HCT116 (cell line): Measurements from ENCODE around the gene AP1AR. TPM values are rescaled to one million over a fixed set of nuclear protein-coding genes. Genes with fewer than 3 reads are reported as not detected.

Experiments
- ATAC-seq: fragments of 200-7000 bp; cut with Tn5 transposase; 2 replicates; pipeline ENCODE4 v1.9.1; 2020; ENCODE audit warnings: mild to moderate bottlenecking, moderate library complexity
- BruUV-seq: library from RNA; stranded (reverse); fragments of 400-500 nt; replicated peaks from 2 replicates; lab custom pipeline; 2021; lab: Mats Ljungman, UMichigan
- CTCF ChIA-PET: fragments of 300-600 bp; sonication (Branson Sonifier 250); formaldehyde crosslinking; loops from one replicate; lab custom pipeline; 2021; ENCODE audit warnings: antibody characterized with exemption; lab: Charles Lee
- POLR2A ChIA-PET: fragments of 300-600, 350-600 bp; sonication (Branson Sonifier 250); formaldehyde crosslinking; loops from one replicate; lab custom pipeline; 2021; ENCODE audit warnings: antibody characterized with exemption; lab: Charles Lee
- RAD21 ChIA-PET, 2 experiments: fragments of 300-600 bp; sonication (Branson Sonifier 250); formaldehyde crosslinking; loops; one replicate each; lab custom pipeline; 2023; ENCODE audit warnings: low total read pairs in 2 of 2; ENCODE audit not compliant: uncharacterized antibody in 2 of 2, unreplicated experiment in 2 of 2, low non-redundant PET in 1 of 2; lab: Charles Lee
- DNase-seq: peaks from one replicate; pipeline ENCODE4 v3.0.0-alpha.2; 2010; ENCODE audit warnings: low read depth, low spot score
- H2AFZ ChIP-seq: fragments of 200-600 bp; shearing (Covaris generic), sonication (generic); 2 replicates; pipeline ENCODE4 v1.6.1; 2017; ENCODE audit warnings: low read depth, mixed run types, mixed read lengths, antibody characterized with exemption, low read length; ENCODE audit not compliant: poor library complexity, severe bottlenecking
- H3K27ac ChIP-seq: 2 replicates; pipeline ENCODE4 v1.5.1; 2012; ENCODE audit warnings: low read depth, low read length
- H3K27me3 ChIP-seq: fragments of 200-600 bp; sonication (generic); 2 replicates; pipeline ENCODE4 v1.6.1; 2016; ENCODE audit warnings: mixed run types, low read length, mixed read lengths; ENCODE audit not compliant: insufficient read depth
- H3K36me3 ChIP-seq, 2 experiments: fragments of 200-500 bp in 1 of 2; fragments of 200-600 bp in 1 of 2; sonication (Bioruptor generic) in 1 of 2; sonication (generic) in 1 of 2; 2 replicates each; pipeline versions ENCODE4 v1.5.1 to v1.6.1; 2014 to 2016; ENCODE audit warnings: low read length in 2 of 2, inconsistent platforms in 1 of 2, mixed read lengths in 1 of 2, mixed run types in 1 of 2; ENCODE audit not compliant: insufficient read depth in 2 of 2, control insufficient read depth in 1 of 2
- H3K4me1 ChIP-seq, 2 experiments: fragments of 200-600 bp in 1 of 2; sonication (generic) in 1 of 2; 2 replicates each; pipeline versions ENCODE4 v1.5.1 to v1.6.1; 2012 to 2017; ENCODE audit warnings: low read length in 2 of 2, inconsistent platforms in 1 of 2, mild to moderate bottlenecking in 1 of 2, mixed read lengths in 1 of 2, mixed run types in 1 of 2, moderate library complexity in 1 of 2; ENCODE audit not compliant: insufficient read depth in 2 of 2, control insufficient read depth in 1 of 2
- H3K4me2 ChIP-seq: fragments of 200-600 bp; sonication (generic); 2 replicates; pipeline ENCODE4 v1.6.1; 2017; ENCODE audit warnings: mixed run types, low read length, mixed read lengths
- H3K4me3 ChIP-seq, 2 experiments: fragments of 200-600 bp in 1 of 2; sonication (generic) in 1 of 2; replicated peaks in 1 of 2; 2 replicates each; pipeline ENCODE4 v1.5.1; 2011 to 2016; ENCODE audit warnings: low read length in 2 of 2, control low read depth in 1 of 2, low read depth in 1 of 2, mild to moderate bottlenecking in 1 of 2, mixed read lengths in 1 of 2, mixed run types in 1 of 2
- H3K79me2 ChIP-seq: fragments of 200-600 bp; sonication (generic); 2 replicates; pipeline ENCODE4 v1.6.1; 2017; ENCODE audit warnings: mild to moderate bottlenecking, mixed run types, low read length, moderate library complexity, mixed read lengths; ENCODE audit not compliant: insufficient read depth
- H3K9ac ChIP-seq: fragments of 200-600 bp; sonication (generic); 2 replicates; pipeline ENCODE4 v1.6.1; 2016; ENCODE audit warnings: low read length, mixed read lengths
- H3K9me2 ChIP-seq: fragments of 200-600 bp; sonication (generic), shearing (Covaris generic); 2 replicates; pipeline ENCODE4 v1.6.1; 2017; ENCODE audit warnings: mixed run types, mild to moderate bottlenecking, moderate library complexity; ENCODE audit not compliant: insufficient read depth
- H3K9me3 ChIP-seq, 2 experiments: fragments of 200-500 bp in 1 of 2; fragments of 200-600 bp in 1 of 2; sonication (Bioruptor generic) in 1 of 2; sonication (generic) in 1 of 2; 2 replicates each; pipeline ENCODE4 v1.6.1; 2014 to 2017; ENCODE audit warnings: low read length in 2 of 2, mixed read lengths in 2 of 2, inconsistent platforms in 1 of 2, low read depth in 1 of 2, mild to moderate bottlenecking in 1 of 2, mixed run types in 1 of 2, moderate library complexity in 1 of 2; ENCODE audit not compliant: control insufficient read depth in 1 of 2, insufficient read depth in 1 of 2
- H4K20me1 ChIP-seq: fragments of 200-600 bp; sonication (generic), shearing (Covaris generic); 2 replicates; pipeline ENCODE4 v1.6.1; 2017; ENCODE audit warnings: mixed run types, mild to moderate bottlenecking, moderate library complexity; ENCODE audit not compliant: insufficient read depth
- CEBPB ChIP-seq: IDR thresholded peaks from 2 replicates; pipeline ENCODE4 v1.6.1; 2012; ENCODE audit warnings: low read depth
- ELF1 ChIP-seq: IDR thresholded peaks from 2 replicates; pipeline ENCODE4 v1.6.1; 2012; ENCODE audit warnings: low read depth, borderline replicate concordance
- EZH2 ChIP-seq: fragments of 200-600 bp; sonication (generic); IDR thresholded peaks from 2 replicates; pipeline ENCODE4 v1.6.1; 2017; ENCODE audit warnings: antibody characterized with exemption, mixed run types
- FOSL1 ChIP-seq: IDR thresholded peaks from 2 replicates; pipeline ENCODE4 v1.6.1; 2012; ENCODE audit warnings: low read depth
- POLR2A ChIP-seq: IDR thresholded peaks from 2 replicates; pipeline ENCODE4 v1.7.0; 2011; ENCODE audit warnings: borderline replicate concordance; ENCODE audit not compliant: insufficient read depth, insufficient read length; ENCODE audit errors: extremely low read depth
- POLR2AphosphoS5 ChIP-seq: IDR thresholded peaks from 2 replicates; pipeline ENCODE4 v1.6.1; 2011; ENCODE audit warnings: mild to moderate bottlenecking, low read depth, low read length, moderate library complexity
- ZNF274 ChIP-seq: fragments of 200-500 bp; sonication (Bioruptor generic); IDR thresholded peaks from 2 replicates; pipeline ENCODE4 v1.6.1; 2014; ENCODE audit warnings: mild to moderate bottlenecking, low read depth, low read length, inconsistent platforms
- intact Hi-C: fragments of 100-400 bp; cut with micrococcal nuclease; formaldehyde crosslinking; loops from 2 replicates; pipeline ENCODE4 v1.10.0; 2022
- total RNA-seq: library from RNA; stranded (reverse); gene quantifications from one replicate; pipeline ENCODE4 v1.2.1, GENCODE V29; 2021; ENCODE audit not compliant: unreplicated experiment
- TF ChIP-seq, protein P1 (sequence below): IDR thresholded peaks from 2 replicates; pipeline ENCODE4 v1.6.1; 2012
- TF ChIP-seq, protein P2 (sequence below): IDR thresholded peaks from 2 replicates; pipeline ENCODE4 v1.6.1; 2011; ENCODE audit warnings: mild to moderate bottlenecking, low read length, moderate library complexity; ENCODE audit not compliant: insufficient replicate concordance; ENCODE audit errors: extremely low read depth

The AP1AR gene
- total RNA-seq, 1 experiment from 2014 or later: 56.7 TPM

DNA sequence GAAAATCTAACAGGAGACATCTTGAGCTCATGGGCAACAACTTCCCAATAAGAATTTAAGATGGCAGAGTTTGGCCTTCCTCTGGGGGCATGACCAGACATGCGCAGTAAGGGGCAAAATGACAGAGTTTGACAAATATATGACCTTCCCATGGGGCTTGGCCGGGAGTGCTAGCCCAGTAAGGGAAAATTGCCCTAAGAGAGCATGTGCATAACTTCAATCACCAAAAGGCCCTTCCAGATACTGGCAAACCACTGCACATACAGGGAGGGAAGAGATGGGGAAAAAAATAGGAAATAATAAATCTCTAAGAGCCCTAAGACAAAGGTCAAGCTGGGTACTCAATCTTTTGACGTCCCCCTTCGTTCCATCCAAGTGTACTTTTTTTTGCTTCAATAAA, 40.7 kb downstream of the AP1AR start:
- DNase-seq: no peak
- peaks cover 31% of the 10 kb centered on the region for H3K79me2 ChIP-seq
- intact Hi-C loops: no loop called here
- ChIA-PET CTCF (interaction anchor here (3.4 kb wide), 1 partner anchor 173 kb away, joined by 8 read pairs; no protein-coding TSS in a partner anchor), RAD21 (no interaction called here), POLR2A (interaction anchor here (1.4 to 1.9 kb wide), 2 partner anchors 8 to 14 kb away, joined by 4 read pairs; partner anchors contain the start of gene TIFA)
- H3K4me3 ChIP-seq: no peak overlapping the region
- H3K9ac ChIP-seq: no peak overlapping the region
- TF ChIP-seq ELF1 (no peak), ZNF274 (no peak), POLR2AphosphoS5 (peak; percentile 25; the same call in 1 of the 2 replicates)
- BruUV-seq: no TSS peak
- peaks cover 3% of the 10 kb centered on the region; the same call in 1 of the 2 replicates for H4K20me1 ChIP-seq
- no peaks in the 10 kb centered on the region for H3K27me3 ChIP-seq
- peaks cover 6 to 26% of the 10 kb centered on the region in 2 experiments; a peak in 3 of 4 replicates for H3K36me3 ChIP-seq
- H2AFZ ChIP-seq: no peak overlapping the region
- H3K4me2 ChIP-seq: no peak overlapping the region
- H3K27ac ChIP-seq: no peak overlapping the region
- H3K9me3 ChIP-seq: no peaks in the 10 kb centered on the region
- H3K9me2 ChIP-seq: no peaks in the 10 kb centered on the region
- ATAC-seq: no peak
- H3K4me1 ChIP-seq: peaks cover 10 to 17% of the 10 kb centered on the region in 2 experiments; a peak in 3 of 4 replicates

DNA sequence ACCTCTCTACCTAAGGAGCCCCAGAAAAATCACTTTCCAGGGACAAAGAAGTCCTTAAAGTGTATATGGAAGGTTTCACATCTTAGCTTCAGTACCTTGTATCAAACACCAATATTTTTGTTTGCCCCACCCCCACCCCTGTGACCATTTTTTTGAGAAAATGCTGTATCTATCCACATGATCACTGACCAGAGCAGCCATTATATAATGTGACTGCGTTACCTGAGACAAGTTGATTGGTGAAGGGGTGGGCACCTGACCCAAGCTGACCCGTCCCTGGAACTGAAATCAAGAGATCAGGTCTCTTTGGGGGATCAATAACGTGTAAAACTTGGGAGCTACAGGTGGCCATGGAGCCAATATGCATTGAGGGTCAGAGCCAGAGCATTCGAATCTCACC, 43.4 kb downstream of the AP1AR start:
- Histone ChIP-seq H4K20me1 (peaks cover 2% of the 10 kb centered on the region; the same call in 1 of the 2 replicates), H3K4me1 (peaks cover 11 to 17% of the 10 kb centered on the region in 2 experiments; a peak in 3 of 4 replicates), H3K9me3 (no peaks in the 10 kb centered on the region), H2AFZ (no peak overlapping the region), H3K79me2 (peaks cover 57% of the 10 kb centered on the region), H3K27me3 (no peaks in the 10 kb centered on the region), H3K27ac (no peak overlapping the region), H3K9me2 (no peaks in the 10 kb centered on the region), H3K9ac (no peak overlapping the region), H3K4me2 (no peak overlapping the region), H3K36me3 (peaks cover 0 to 20% of the 10 kb centered on the region in 2 experiments; a peak in 3 of 4 replicates), H3K4me3 (no peak overlapping the region)
- ChIA-PET RAD21 (no interaction called here), POLR2A (no interaction called here), CTCF (no interaction called here)
- intact Hi-C loops: no loop called here
- ATAC-seq (no peak), DNase-seq (no peak)
- BruUV-seq: no TSS peak
- TF ChIP-seq, protein P1, sequence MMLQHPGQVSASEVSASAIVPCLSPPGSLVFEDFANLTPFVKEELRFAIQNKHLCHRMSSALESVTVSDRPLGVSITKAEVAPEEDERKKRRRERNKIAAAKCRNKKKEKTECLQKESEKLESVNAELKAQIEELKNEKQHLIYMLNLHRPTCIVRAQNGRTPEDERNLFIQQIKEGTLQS: no peak
- TF ChIP-seq POLR2A: no peak
- TF ChIP-seq CEBPB: no peak
- TF ChIP-seq EZH2: no peak
- TF ChIP-seq, protein P2, sequence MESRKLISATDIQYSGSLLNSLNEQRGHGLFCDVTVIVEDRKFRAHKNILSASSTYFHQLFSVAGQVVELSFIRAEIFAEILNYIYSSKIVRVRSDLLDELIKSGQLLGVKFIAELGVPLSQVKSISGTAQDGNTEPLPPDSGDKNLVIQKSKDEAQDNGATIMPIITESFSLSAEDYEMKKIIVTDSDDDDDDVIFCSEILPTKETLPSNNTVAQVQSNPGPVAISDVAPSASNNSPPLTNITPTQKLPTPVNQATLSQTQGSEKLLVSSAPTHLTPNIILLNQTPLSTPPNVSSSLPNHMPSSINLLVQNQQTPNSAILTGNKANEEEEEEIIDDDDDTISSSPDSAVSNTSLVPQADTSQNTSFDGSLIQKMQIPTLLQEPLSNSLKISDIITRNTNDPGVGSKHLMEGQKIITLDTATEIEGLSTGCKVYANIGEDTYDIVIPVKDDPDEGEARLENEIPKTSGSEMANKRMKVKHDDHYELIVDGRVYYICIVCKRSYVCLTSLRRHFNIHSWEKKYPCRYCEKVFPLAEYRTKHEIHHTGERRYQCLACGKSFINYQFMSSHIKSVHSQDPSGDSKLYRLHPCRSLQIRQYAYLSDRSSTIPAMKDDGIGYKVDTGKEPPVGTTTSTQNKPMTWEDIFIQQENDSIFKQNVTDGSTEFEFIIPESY: no peak
- TF ChIP-seq POLR2AphosphoS5: no peak
- TF ChIP-seq FOSL1: no peak
